Uterus (tissue), 4 donors: ENCODE measurements around the gene LHPP. TPM values are rescaled to one million over a fixed set of nuclear protein-coding genes. Genes with fewer than 3 reads are reported as not detected.

Source experiments
- DNase-seq, 2 donors: peaks; one replicate each; pipeline ENCODE4 v3.0.0-alpha.2; 2019 to 2020
- H3K27ac ChIP-seq, 2 donors: fragments of 200-600 bp; sonication (generic); 1 replicate in 1 of 2; 2 replicates in 1 of 2; pipeline ENCODE4 v1.5.1; 2016 to 2018
- H3K27me3 ChIP-seq, 2 donors: fragments of 200-600 bp; sonication (generic); one replicate each; pipeline ENCODE4 v1.5.1; 2018 to 2019; ENCODE audit warnings: control low read depth in 1 of 2
- H3K36me3 ChIP-seq, 2 donors: fragments of 200-600 bp; sonication (generic); one replicate each; pipeline ENCODE4 v1.5.1; 2019; ENCODE audit warnings: control low read depth in 1 of 2
- H3K4me1 ChIP-seq, 2 donors: fragments of 200-600 bp; sonication (generic); one replicate each; pipeline ENCODE4 v1.5.1; 2018 to 2019; ENCODE audit warnings: control low read depth in 1 of 2
- H3K4me3 ChIP-seq, 2 donors: fragments of 200-600 bp; sonication (generic); 1 replicate in 1 of 2; 2 replicates in 1 of 2; pipeline ENCODE4 v1.5.1; 2018 to 2019; ENCODE audit warnings: mild to moderate bottlenecking in 1 of 2
- H3K9me3 ChIP-seq, 2 donors: fragments of 200-600 bp; sonication (generic); one replicate each; pipeline ENCODE4 v1.5.1; 2019; ENCODE audit warnings: control low read depth in 1 of 2
- CTCF ChIP-seq, 4 experiments: fragments of 200-600 bp in 2 of 4; fragments of 450-650 bp in 2 of 4; sonication (generic) in 2 of 4; IDR thresholded peaks; one replicate each; pipeline ENCODE4 v1.5.1; 2016 to 2019; ENCODE audit warnings: antibody characterized with exemption in 4 of 4, mild to moderate bottlenecking in 2 of 4, moderate library complexity in 1 of 4
- POLR2A ChIP-seq, 2 donors: fragments of 450-650 bp; IDR thresholded peaks; one replicate each; pipeline ENCODE4 v1.6.1; 2016; ENCODE audit warnings: antibody characterized with exemption in 2 of 2, mild to moderate bottlenecking in 1 of 2, moderate library complexity in 1 of 2
- intact Hi-C: fragments of 100-400 bp; cut with DNase I; formaldehyde crosslinking; loops from one replicate; pipeline ENCODE4 v1.15.1; 2023; ENCODE audit warnings: low total_unique reads
- total RNA-seq, 4 donors: library from RNA; depleted of rRNA in 3 of 4; stranded (reverse); fragments of >200 nt in 3 of 4; gene quantifications; one replicate each; pipeline versions ENCODE4 v1.1.0 to v1.2.4, GENCODE V29; 2014 to 2023
- donor health status: DM: yes; HTN: yes; CAD: no.

Gene LHPP
- total RNA-seq, 4 donors from 2014 or later = 0.51 to 23.2 (median 15.3) TPM; not detected in 1

- H3K4me3 ChIP-seq = no peak overlapping the region
- TF ChIP-seq CTCF (IDR thresholded peaks at IDR 0.05) (no peak), POLR2A (IDR thresholded peaks at IDR 0.05) (no peak)
- DNase-seq = no peak
- no peaks in the 10 kb centered on the region for H3K27me3 ChIP-seq
- H3K36me3 ChIP-seq = no peaks in the 10 kb centered on the region
- H3K27ac ChIP-seq = no peak overlapping the region
- intact Hi-C loops = loop anchor here (5.0 to 10.0 kb wide), 2 partner anchors 92 to 210 kb away; partner anchors contain the start of gene FAM53B
- H3K4me1 ChIP-seq = no peaks in the 10 kb centered on the region
- H3K9me3 ChIP-seq = no peaks in the 10 kb centered on the region
These were observed 71.2 kb downstream of the LHPP start for GRCh38 chr10:124532788-124533187.

GRCh38 chr10:124533266-124533665 lies 71.6 kb downstream of the LHPP start:
- no peak overlapping the region for H3K4me3 ChIP-seq
- TF ChIP-seq POLR2A (IDR thresholded peaks at IDR 0.05) (no peak), CTCF (IDR thresholded peaks at IDR 0.05) (no peak)
- intact Hi-C loops = loop anchor here (5.0 to 10.0 kb wide), 2 partner anchors 92 to 209 kb away; partner anchors contain the start of gene FAM53B
- no peak overlapping the region for H3K27ac ChIP-seq
- H3K9me3 ChIP-seq = no peaks in the 10 kb centered on the region
- no peaks in the 10 kb centered on the region for H3K36me3 ChIP-seq
- no peaks in the 10 kb centered on the region for H3K4me1 ChIP-seq
- DNase-seq = no peak
- no peaks in the 10 kb centered on the region for H3K27me3 ChIP-seq

GRCh38 chr10:124534231-124534798 lies 72.7 kb downstream of the LHPP start:
- Histone ChIP-seq H3K9me3 (no peaks in the 10 kb centered on the region), H3K4me1 (no peaks in the 10 kb centered on the region), H3K27me3 (no peaks in the 10 kb centered on the region), H3K27ac (no peak overlapping the region), H3K36me3 (no peaks in the 10 kb centered on the region), H3K4me3 (no peak overlapping the region)
- TF ChIP-seq POLR2A (IDR thresholded peaks at IDR 0.05) (no peak), CTCF (IDR thresholded peaks at IDR 0.05) (peak in 3 of 4 experiments; percentile 24 to 63 (median 56))
- intact Hi-C loops = loop anchor here (5.0 to 10.0 kb wide), 2 partner anchors 90 to 208 kb away; partner anchors contain the start of gene FAM53B
- DNase-seq = peak in 1 of 2 donors; percentile 55

GRCh38 chr10:124534826-124535601 lies 73.4 kb downstream of the LHPP start:
- TF ChIP-seq CTCF (IDR thresholded peaks at IDR 0.05) (no peak), POLR2A (IDR thresholded peaks at IDR 0.05) (no peak)
- Histone ChIP-seq H3K9me3 (no peaks in the 10 kb centered on the region), H3K4me3 (no peak overlapping the region), H3K36me3 (no peaks in the 10 kb centered on the region), H3K4me1 (peaks cover 0 to 1% of the 10 kb centered on the region in 2 donors), H3K27ac (no peak overlapping the region), H3K27me3 (no peaks in the 10 kb centered on the region)
- intact Hi-C loops = loop anchor here (5.0 to 10.0 kb wide), 2 partner anchors 90 to 207 kb away; partner anchors contain the start of gene FAM53B
- no peak for DNase-seq
